OCI-LY1 (cell line): ENCODE data around the gene MMADHC.

ENCODE experiments used
- H2AFZ ChIP-seq: fragments of 200-600 bp; sonication (generic), shearing (Covaris generic); 2 replicates; pipeline ENCODE4 v1.6.0; 2014; ENCODE audit warnings: antibody characterized with exemption, mild to moderate bottlenecking, low read length
- H3F3A ChIP-seq: fragments of 200-600 bp; sonication (generic), shearing (Covaris generic); 2 replicates; pipeline ENCODE4 v1.6.0; 2014; ENCODE audit warnings: mild to moderate bottlenecking, antibody characterized with exemption, low read length, moderate library complexity; ENCODE audit not compliant: insufficient read depth
- H3K27ac ChIP-seq: fragments of 200-600 bp; sonication (generic); 2 replicates; pipeline ENCODE4 v1.5.1; 2014; ENCODE audit warnings: low read length, mixed run types, mild to moderate bottlenecking, low read depth; ENCODE audit not compliant: poor library complexity, severe bottlenecking
- H3K27me3 ChIP-seq: fragments of 200-600 bp; sonication (generic); 2 replicates; pipeline ENCODE4 v1.6.0; 2014; ENCODE audit warnings: antibody characterized with exemption, mild to moderate bottlenecking, low read length, moderate library complexity; ENCODE audit not compliant: insufficient read depth
- H3K36me3 ChIP-seq: fragments of 200-600 bp; sonication (generic); 2 replicates; pipeline ENCODE4 v1.6.1; 2014; ENCODE audit warnings: mild to moderate bottlenecking, antibody characterized with exemption, low read length, moderate library complexity, mixed read lengths; ENCODE audit not compliant: insufficient read depth
- H3K4me1 ChIP-seq: fragments of 200-600 bp; sonication (generic); 2 replicates; pipeline ENCODE4 v1.5.1; 2014; ENCODE audit warnings: mild to moderate bottlenecking, low read length, moderate library complexity; ENCODE audit not compliant: insufficient read depth, severe bottlenecking
- H3K4me2 ChIP-seq: fragments of 200-600 bp; sonication (generic), shearing (Covaris generic); 2 replicates; pipeline ENCODE4 v1.6.1; 2014; ENCODE audit warnings: low read length
- H3K4me3 ChIP-seq: fragments of 200-600 bp; sonication (generic); 2 replicates; pipeline ENCODE4 v1.5.1; 2014; ENCODE audit warnings: low read length, low read depth, mild to moderate bottlenecking, mixed read lengths; ENCODE audit not compliant: poor library complexity, severe bottlenecking
- H3K79me2 ChIP-seq: fragments of 200-600 bp; shearing (Covaris generic); 2 replicates; pipeline ENCODE4 v1.6.1; 2016; ENCODE audit warnings: mixed run types, low read length, mixed read lengths; ENCODE audit not compliant: insufficient read depth
- H3K9ac ChIP-seq: fragments of 200-600 bp; sonication (generic), shearing (Covaris generic); 2 replicates; pipeline ENCODE4 v1.6.1; 2014; ENCODE audit warnings: mild to moderate bottlenecking, low read length, mixed read lengths
- H3K9me2 ChIP-seq: fragments of 200-600 bp; sonication (generic), shearing (Covaris generic); 2 replicates; pipeline ENCODE4 v1.6.1; 2014; ENCODE audit warnings: low read depth, mild to moderate bottlenecking, low read length, mixed read lengths
- H3K9me3 ChIP-seq: fragments of 200-600 bp; shearing (Covaris generic); 2 replicates; pipeline ENCODE4 v1.6.1; 2014; ENCODE audit warnings: low read length, mixed read lengths
- H4K20me1 ChIP-seq: fragments of 200-600 bp; sonication (generic), shearing (Covaris generic); 2 replicates; pipeline ENCODE4 v1.6.0; 2016; ENCODE audit warnings: mild to moderate bottlenecking, low read length; ENCODE audit not compliant: insufficient read depth
- EZH2 ChIP-seq: fragments of 200-600 bp; sonication (generic), shearing (Covaris generic); IDR thresholded peaks from 2 replicates; pipeline ENCODE4 v1.8.0; 2017; ENCODE audit warnings: borderline replicate concordance, mixed run types, mild to moderate bottlenecking, antibody characterized with exemption, low read length, moderate library complexity, mixed read lengths
- TF ChIP-seq, protein P1 (sequence below): fragments of 200-600 bp; sonication (generic), shearing (Covaris generic); IDR thresholded peaks from 2 replicates; pipeline ENCODE4 v1.5.1; 2017; ENCODE audit warnings: mild to moderate bottlenecking, antibody characterized with exemption, low read length, moderate library complexity, mixed read lengths

Gene MMADHC

DNA sequence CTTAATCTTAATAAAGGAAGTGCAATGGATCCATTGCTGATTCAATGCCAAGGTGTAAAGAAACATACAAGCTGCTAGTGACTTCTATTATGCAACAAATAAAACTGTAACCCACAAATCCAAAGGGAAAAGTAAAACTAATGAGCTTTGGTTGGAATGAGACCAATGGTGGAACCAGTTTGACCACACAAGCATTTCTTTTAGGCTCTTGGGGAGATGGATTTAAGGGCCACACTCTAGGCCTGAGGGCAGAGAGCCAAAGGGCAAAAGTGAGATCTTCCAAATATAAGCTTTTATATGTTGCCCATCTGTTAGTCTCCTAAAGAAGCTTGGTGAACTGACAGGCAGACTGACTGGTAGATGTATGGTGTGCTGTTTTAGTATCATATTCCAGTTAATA is 41.5 kb upstream of the MMADHC start:
- Histone ChIP-seq H3K27me3 (no peaks in the 10 kb centered on the region), H3K4me1 (no peaks in the 10 kb centered on the region), H3K4me3 (no peak overlapping the region), H3K9ac (no peak overlapping the region), H3K9me3 (no peaks in the 10 kb centered on the region), H4K20me1 (no peaks in the 10 kb centered on the region), H3K79me2 (no peaks in the 10 kb centered on the region), H3K36me3 (no peaks in the 10 kb centered on the region), H3K27ac (no peak overlapping the region), H3K4me2 (no peak overlapping the region), H3F3A (no peaks in the 10 kb centered on the region), H3K9me2 (no peaks in the 10 kb centered on the region), H2AFZ (no peak overlapping the region)
- no peak for TF ChIP-seq EZH2
- TF ChIP-seq, protein P1, sequence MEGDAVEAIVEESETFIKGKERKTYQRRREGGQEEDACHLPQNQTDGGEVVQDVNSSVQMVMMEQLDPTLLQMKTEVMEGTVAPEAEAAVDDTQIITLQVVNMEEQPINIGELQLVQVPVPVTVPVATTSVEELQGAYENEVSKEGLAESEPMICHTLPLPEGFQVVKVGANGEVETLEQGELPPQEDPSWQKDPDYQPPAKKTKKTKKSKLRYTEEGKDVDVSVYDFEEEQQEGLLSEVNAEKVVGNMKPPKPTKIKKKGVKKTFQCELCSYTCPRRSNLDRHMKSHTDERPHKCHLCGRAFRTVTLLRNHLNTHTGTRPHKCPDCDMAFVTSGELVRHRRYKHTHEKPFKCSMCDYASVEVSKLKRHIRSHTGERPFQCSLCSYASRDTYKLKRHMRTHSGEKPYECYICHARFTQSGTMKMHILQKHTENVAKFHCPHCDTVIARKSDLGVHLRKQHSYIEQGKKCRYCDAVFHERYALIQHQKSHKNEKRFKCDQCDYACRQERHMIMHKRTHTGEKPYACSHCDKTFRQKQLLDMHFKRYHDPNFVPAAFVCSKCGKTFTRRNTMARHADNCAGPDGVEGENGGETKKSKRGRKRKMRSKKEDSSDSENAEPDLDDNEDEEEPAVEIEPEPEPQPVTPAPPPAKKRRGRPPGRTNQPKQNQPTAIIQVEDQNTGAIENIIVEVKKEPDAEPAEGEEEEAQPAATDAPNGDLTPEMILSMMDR = no peak

DNA sequence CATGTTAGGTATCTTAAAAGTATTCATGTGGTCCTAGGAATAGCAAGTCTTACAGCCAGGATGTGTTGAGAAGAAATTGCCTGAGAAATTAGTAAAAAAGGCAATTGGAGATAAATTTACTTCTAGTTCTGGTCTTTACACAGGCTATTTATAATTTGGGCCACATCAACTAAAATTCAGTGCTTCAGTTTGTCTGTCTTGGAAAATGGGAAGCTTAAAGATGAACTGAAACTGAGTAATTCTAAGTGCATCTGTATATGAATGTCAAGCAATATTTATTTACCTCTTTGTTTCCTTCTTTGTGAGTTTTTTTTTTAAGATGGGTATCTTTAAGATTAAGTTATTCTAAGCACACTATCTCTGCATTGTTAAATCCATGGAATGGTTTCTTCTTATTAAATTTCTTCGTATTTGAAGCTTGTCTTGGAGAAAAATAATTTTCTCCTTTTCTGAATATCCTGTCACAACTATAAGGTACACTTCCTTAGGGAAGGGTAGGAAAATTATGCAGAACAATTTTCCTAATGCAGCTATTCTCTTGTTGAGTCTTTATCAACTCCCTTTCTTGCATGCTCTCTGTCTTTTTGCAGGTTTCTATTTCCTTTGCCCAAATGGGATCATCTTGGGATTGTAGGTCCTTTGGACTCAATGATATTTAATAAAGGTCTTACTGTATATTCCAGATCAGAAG is 39.7 kb upstream of the MMADHC start:
- Histone ChIP-seq H3K9ac (no peak overlapping the region), H3K79me2 (no peaks in the 10 kb centered on the region), H3F3A (no peaks in the 10 kb centered on the region), H3K4me3 (no peak overlapping the region), H3K9me2 (no peaks in the 10 kb centered on the region), H3K4me2 (no peak overlapping the region), H3K9me3 (no peaks in the 10 kb centered on the region), H3K27ac (no peak overlapping the region), H2AFZ (no peak overlapping the region), H3K27me3 (no peaks in the 10 kb centered on the region), H3K36me3 (no peaks in the 10 kb centered on the region), H3K4me1 (no peaks in the 10 kb centered on the region), H4K20me1 (no peaks in the 10 kb centered on the region)
- TF ChIP-seq, protein P1 = no peak
- no peak for TF ChIP-seq EZH2

DNA sequence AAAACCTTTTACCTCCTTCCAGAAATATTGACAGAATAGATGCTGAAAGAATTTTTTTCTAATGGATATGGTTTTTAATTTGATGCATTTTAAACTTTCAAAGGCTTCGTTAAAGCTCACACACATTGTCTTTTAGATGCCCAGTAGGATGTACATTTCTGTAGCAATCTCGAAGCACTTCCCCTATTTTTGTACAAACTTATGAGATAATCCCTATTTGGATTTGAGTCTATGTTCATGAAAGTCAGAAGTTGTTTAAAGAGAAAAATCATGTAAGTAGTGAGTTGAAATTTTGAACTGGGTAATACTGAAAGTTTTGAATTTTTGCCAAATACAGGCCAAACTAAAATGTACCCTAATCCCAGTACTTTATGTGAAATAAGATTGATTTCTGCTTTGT is 38.1 kb upstream of the MMADHC start:
- Histone ChIP-seq H3K79me2 (no peaks in the 10 kb centered on the region), H2AFZ (no peak overlapping the region), H4K20me1 (no peaks in the 10 kb centered on the region), H3K27ac (no peak overlapping the region), H3K9me2 (no peaks in the 10 kb centered on the region), H3K9me3 (no peaks in the 10 kb centered on the region), H3K9ac (no peak overlapping the region), H3F3A (no peaks in the 10 kb centered on the region), H3K27me3 (no peaks in the 10 kb centered on the region), H3K36me3 (no peaks in the 10 kb centered on the region), H3K4me3 (no peak overlapping the region), H3K4me2 (no peak overlapping the region), H3K4me1 (no peaks in the 10 kb centered on the region)
- TF ChIP-seq, protein P1 = no peak
- no peak for TF ChIP-seq EZH2
